ENCODE data around the gene ANKS3. TPM values are rescaled to one million over a fixed set of nuclear protein-coding genes. Genes with fewer than 3 reads are reported as not detected.

The ANKS3 gene
- total RNA-seq, 2 donors from 2014 or later, result 6.7 to 13.5 TPM

DNA sequence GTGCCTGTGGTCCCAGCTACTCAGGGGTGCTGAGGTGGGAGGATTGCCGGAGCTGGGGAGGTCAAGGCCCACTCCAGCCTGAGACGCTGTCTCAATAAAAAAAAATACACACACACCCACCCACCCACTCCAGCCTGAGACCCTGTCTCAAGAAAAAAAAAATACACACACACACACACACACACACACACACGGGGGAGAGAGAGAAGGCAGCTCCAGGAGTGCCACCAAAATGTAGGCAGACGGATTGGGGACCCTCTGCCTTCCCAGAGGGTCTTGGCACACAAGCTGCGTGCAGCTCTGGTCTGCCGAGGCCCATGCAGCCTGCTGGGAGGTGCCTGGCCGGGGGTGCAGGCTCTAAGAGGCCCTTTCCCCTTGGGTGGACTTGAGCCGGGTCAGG is 46.7 kb downstream of the ANKS3 start:
- Histone ChIP-seq H3K27me3 (no peaks in the 10 kb centered on the region), H3K27ac (no peak overlapping the region), H3K9me3 (no peaks in the 10 kb centered on the region), H3K36me3 (peaks cover 59% of the 10 kb centered on the region), H3K4me1 (peaks cover 0 to 5% of the 10 kb centered on the region in 2 donors), H3K4me3 (no peak overlapping the region)
- TF ChIP-seq CTCF (IDR thresholded peaks at IDR 0.05), result no peak
- no peak for DNase-seq (ENCODE audit: low spot score)

DNA sequence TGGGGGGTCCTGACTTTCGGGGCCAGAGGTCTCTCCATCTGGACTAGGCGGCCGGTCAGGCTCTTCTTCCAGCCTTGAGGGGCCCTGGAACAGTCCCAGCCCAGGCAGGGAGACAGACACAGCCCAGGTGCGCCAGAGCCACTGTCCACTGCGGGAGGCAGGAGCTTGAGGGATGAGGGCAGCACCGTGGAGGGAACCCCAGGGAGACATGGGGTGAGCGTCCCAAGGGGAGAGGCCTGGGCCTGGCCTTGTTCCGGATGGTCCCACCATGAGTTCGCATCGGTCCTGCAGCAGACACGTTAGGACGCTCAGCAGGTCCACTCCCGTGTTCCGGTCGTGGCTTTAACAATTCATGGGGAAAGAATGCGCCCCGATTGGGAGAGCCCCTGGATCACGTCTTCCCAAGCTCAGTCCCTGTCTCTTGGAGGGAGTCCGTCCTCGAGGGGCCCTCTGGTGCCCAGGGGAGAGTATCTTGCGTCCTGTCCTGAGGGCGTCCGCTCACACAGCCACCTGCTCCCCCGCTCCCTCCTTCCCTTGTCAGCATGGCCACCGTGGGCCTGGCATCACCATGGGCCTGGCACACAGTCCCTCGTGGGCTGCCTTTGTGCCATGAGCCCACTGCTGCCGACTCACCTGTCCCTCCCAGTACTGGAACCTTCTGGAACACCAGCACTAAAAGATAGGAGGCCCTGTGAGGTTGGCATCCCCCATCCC is 47.4 kb downstream of the ANKS3 start:
- Histone ChIP-seq H3K27ac (no peak overlapping the region), H3K9me3 (no peaks in the 10 kb centered on the region), H3K36me3 (peaks cover 64% of the 10 kb centered on the region), H3K4me3 (no peak overlapping the region), H3K4me1 (no peaks in the 10 kb centered on the region), H3K27me3 (no peaks in the 10 kb centered on the region)
- no peak for DNase-seq (ENCODE audit: low spot score)
- no peak for TF ChIP-seq CTCF (IDR thresholded peaks at IDR 0.05)

DNA sequence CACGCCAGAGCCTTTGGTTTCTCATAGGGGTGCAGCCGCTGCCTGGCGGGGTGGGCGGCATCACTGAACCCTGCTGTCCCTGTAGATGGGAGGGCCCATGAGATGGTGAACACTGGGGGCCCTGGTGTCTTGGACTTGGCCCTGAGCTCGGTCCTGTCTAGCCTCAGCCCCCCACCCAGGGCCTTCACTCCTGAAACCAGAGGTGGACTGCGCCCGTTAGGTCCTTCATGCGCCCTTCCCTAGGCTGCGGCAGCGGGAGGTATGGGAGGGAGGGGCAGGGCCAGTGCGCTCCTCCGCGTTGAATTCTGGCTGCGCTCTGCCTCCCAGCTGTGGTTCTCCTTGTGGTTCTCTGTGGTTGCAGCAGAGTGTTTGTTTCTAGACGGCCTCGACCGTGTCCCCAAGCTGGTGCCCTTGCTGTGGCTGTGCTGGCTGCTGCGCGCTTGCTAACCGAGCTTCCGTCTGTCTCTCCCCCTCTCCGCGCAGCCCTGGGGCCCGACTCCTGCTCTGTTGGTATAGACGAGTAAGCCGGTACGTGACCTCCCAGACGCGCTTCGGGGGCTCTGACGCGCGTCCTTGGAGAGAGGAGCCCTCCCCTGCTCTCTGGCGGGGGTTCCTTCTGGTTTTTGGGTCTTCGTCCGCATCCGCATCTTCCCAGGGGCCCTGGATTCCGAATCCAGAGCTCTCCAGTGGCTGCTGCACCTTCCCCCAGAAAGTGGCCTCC is 48.1 kb downstream of the ANKS3 start:
- Histone ChIP-seq H3K4me1 (no peaks in the 10 kb centered on the region), H3K36me3 (peaks cover 68% of the 10 kb centered on the region), H3K27me3 (no peaks in the 10 kb centered on the region), H3K9me3 (no peaks in the 10 kb centered on the region), H3K4me3 (no peak overlapping the region), H3K27ac (no peak overlapping the region)
- DNase-seq (ENCODE audit: low spot score), result no peak
- no peak for TF ChIP-seq CTCF (IDR thresholded peaks at IDR 0.05)

DNA sequence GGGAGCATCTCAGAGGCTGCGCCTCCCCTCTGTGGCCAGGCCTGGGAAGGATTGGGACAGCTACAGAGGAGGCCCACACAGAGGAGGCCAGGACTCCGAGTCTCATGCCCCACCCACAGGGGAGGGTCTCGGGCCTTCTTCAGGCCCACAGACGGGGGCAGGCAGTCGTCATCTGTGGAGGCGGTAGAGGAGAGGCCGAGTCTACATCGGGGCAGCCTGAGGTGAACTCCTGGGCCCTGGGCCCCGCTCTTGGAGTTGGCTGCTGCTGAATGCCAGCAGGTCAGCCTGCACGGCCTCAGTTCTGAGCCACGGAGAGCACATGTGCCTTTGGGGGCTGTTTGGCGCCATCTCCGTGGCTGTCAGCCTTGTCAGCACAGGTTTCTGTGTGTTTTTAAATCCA is 48.8 kb downstream of the ANKS3 start:
- TF ChIP-seq CTCF (IDR thresholded peaks at IDR 0.05), result no peak
- no peaks in the 10 kb centered on the region for H3K9me3 ChIP-seq
- DNase-seq (ENCODE audit: low spot score), result no peak
- peaks cover 0 to 5% of the 10 kb centered on the region in 2 donors for H3K4me1 ChIP-seq
- H3K4me3 ChIP-seq, result no peak overlapping the region
- no peak overlapping the region for H3K27ac ChIP-seq
- H3K27me3 ChIP-seq, result no peaks in the 10 kb centered on the region
- peaks cover 68% of the 10 kb centered on the region for H3K36me3 ChIP-seq

GRCh38 chr16:4684763-4685162 is 49.3 kb downstream of the ANKS3 start:
- Histone ChIP-seq H3K9me3 (no peaks in the 10 kb centered on the region), H3K4me1 (peaks cover 0 to 7% of the 10 kb centered on the region in 2 donors), H3K4me3 (no peak overlapping the region), H3K27ac (no peak overlapping the region), H3K36me3 (peaks cover 68% of the 10 kb centered on the region), H3K27me3 (no peaks in the 10 kb centered on the region)
- DNase-seq (ENCODE audit: low spot score), result no peak
- TF ChIP-seq CTCF (IDR thresholded peaks at IDR 0.05), result no peak
